ENCODE measurements around the gene MROH2A. TPM values are rescaled to one million over a fixed set of nuclear protein-coding genes. Genes with fewer than 3 reads are reported as not detected.
"Not testable (repeated sequence)": the region's sequence is repeated elsewhere in the genome, so short reads cannot be mapped to it uniquely, and the experiment has no call there.

Gene MROH2A
- total RNA-seq, 1 experiment from 2014 or later: 0.33 TPM

DNA sequence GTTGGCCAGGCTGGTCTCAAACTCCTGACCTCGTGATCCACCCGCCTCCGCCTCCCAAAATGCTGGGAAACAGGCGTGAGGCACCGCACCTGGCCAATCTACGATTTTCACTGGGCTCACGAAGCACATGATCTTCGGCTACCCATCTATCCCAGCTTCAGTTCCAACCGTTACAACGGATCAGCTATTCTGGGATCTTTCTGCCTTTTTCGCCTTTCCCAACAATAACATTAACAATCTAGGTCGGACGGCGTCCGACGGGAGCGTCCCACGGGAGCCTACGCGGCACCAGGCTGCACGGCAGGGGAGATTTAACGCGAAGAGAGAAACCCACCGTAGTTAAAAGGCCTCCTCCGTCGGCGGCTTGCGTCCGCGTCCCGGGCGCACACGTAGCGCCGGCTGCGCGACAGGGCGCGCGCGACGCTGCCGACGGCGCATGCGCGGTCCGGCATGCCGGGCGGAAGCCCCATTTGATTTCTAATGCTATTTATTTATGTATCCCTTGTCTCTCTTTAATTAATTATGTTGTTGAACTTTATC, 89.9 kb downstream of the MROH2A start, which contains the start of gene MSL3B:
Gene MSL3B (minus strand): TSS at position 394 of the 540 bp plus-strand sequence.
- Mint-ChIP-seq H3K4me3 (ENCODE audit: low read depth, unreplicated experiment) (peak within 1 kb of the TSS; percentile 99), H3K36me3 (ENCODE audit: insufficient read depth, unreplicated experiment) (peaks cover 21% of the 10 kb centered on the region), H3K27me3 (ENCODE audit: unreplicated experiment) (no peaks in the 10 kb centered on the region), H3K9me3 (ENCODE audit: low read depth, unreplicated experiment) (peaks cover 2% of the 10 kb centered on the region), H3K27ac (ENCODE audit: unreplicated experiment) (peak within 1 kb of the TSS; percentile 85), H3K4me1 (ENCODE audit: low read depth, unreplicated experiment) (no peaks in the 10 kb centered on the region)
- CTCF ChIA-PET: no interaction called here
- intact Hi-C loops (cut with micrococcal nuclease; ENCODE audit: unreplicated experiment): no loop called here
- TF ChIP-seq, protein P1, sequence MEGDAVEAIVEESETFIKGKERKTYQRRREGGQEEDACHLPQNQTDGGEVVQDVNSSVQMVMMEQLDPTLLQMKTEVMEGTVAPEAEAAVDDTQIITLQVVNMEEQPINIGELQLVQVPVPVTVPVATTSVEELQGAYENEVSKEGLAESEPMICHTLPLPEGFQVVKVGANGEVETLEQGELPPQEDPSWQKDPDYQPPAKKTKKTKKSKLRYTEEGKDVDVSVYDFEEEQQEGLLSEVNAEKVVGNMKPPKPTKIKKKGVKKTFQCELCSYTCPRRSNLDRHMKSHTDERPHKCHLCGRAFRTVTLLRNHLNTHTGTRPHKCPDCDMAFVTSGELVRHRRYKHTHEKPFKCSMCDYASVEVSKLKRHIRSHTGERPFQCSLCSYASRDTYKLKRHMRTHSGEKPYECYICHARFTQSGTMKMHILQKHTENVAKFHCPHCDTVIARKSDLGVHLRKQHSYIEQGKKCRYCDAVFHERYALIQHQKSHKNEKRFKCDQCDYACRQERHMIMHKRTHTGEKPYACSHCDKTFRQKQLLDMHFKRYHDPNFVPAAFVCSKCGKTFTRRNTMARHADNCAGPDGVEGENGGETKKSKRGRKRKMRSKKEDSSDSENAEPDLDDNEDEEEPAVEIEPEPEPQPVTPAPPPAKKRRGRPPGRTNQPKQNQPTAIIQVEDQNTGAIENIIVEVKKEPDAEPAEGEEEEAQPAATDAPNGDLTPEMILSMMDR (IDR thresholded peaks at IDR 0.05; ENCODE audit: unreplicated experiment): no peak
- no TSS peak for BruUV-seq (replicated peaks)
- peak; percentile 61 for DNase-seq

DNA sequence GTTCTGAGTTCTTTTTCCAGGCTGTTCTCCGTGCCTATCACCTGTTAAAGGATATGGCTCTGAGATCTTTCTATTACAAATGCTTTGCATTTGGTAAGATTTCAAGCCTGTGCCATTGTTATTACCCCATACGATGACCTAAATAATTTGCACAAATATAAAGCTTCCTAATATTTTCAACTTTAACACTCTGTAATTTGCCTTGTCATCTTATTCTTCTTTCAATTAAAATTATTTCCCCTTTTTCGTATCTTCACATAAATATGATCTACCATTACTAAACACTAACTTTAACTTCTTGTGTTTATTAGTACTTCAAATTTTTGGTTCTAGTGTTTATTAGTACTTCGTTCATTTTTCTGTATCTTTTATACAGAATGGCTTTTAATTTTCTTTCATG, 93.3 kb downstream of the MROH2A start:
- H3K4me1 Mint-ChIP-seq (ENCODE audit: low read depth, unreplicated experiment): no peaks in the 10 kb centered on the region
- no peak overlapping the region for H3K4me3 Mint-ChIP-seq (ENCODE audit: low read depth, unreplicated experiment)
- no peak overlapping the region for H3K27ac Mint-ChIP-seq (ENCODE audit: unreplicated experiment)
- H3K9me3 Mint-ChIP-seq (ENCODE audit: low read depth, unreplicated experiment): peaks cover 2% of the 10 kb centered on the region
- intact Hi-C loops (cut with micrococcal nuclease; ENCODE audit: unreplicated experiment): no loop called here
- no peak for DNase-seq
- peaks cover 25% of the 10 kb centered on the region for H3K27me3 Mint-ChIP-seq (ENCODE audit: unreplicated experiment)
- BruUV-seq (replicated peaks): no TSS peak
- peaks cover 21% of the 10 kb centered on the region for H3K36me3 Mint-ChIP-seq (ENCODE audit: insufficient read depth, unreplicated experiment)
- CTCF ChIA-PET: no interaction called here
- TF ChIP-seq, protein P1 (IDR thresholded peaks at IDR 0.05; ENCODE audit: unreplicated experiment): no peak

DNA sequence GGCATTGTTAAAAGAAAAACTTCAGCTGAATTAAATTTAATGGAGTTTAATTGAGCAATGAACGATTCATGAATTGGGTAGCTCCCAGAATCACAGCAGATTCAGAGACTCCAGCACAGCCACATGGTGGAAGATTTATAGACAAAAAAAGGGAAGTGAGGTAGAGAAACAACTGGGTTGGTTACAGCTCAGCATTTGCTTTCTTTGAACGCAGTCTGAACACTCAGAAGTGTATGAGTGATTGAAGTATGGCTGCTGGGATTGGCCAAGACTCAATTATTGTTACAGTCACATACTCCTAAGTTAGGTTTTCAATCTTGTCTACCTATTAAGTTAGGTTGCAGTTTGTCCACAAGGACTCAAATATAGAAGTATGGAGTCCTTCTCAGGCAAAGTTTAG, 94.0 kb downstream of the MROH2A start:
- CTCF ChIA-PET; intact Hi-C loops (cut with micrococcal nuclease; ENCODE audit: unreplicated experiment); H3K9me3 Mint-ChIP-seq (ENCODE audit: low read depth, unreplicated experiment); DNase-seq; H3K4me3 Mint-ChIP-seq (ENCODE audit: low read depth, unreplicated experiment); BruUV-seq (replicated peaks); H3K27ac Mint-ChIP-seq (ENCODE audit: unreplicated experiment); H3K4me1 Mint-ChIP-seq (ENCODE audit: low read depth, unreplicated experiment): not testable (repeated sequence)
- Mint-ChIP-seq H3K27me3 (ENCODE audit: unreplicated experiment) (peaks cover 32% of the 10 kb centered on the region), H3K36me3 (ENCODE audit: insufficient read depth, unreplicated experiment) (peaks cover 15% of the 10 kb centered on the region)

DNA sequence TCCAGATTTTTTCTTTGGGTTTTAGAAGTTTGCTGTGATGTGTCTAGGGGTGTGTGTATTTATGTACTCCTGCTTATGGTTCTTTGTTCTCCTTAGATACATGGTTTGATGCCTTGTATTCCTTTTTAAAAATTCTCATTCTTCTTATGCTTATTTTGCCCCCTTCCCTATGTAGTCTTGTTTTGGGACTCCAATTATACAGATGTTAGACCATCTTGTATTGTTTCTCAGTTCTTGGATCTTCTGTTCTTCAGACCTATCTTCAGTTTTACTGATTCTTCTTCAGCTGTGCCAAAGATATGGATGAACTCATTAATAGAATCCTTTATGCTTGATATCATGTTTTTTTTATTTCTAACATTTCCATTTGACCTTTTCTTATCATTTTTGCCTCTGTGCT, 104.2 kb downstream of the MROH2A start:
- Mint-ChIP-seq H3K4me3 (ENCODE audit: low read depth, unreplicated experiment) (no peak overlapping the region), H3K9me3 (ENCODE audit: low read depth, unreplicated experiment) (peaks cover 14% of the 10 kb centered on the region), H3K27me3 (ENCODE audit: unreplicated experiment) (peaks cover 71% of the 10 kb centered on the region), H3K4me1 (ENCODE audit: low read depth, unreplicated experiment) (no peaks in the 10 kb centered on the region), H3K27ac (ENCODE audit: unreplicated experiment) (no peak overlapping the region), H3K36me3 (ENCODE audit: insufficient read depth, unreplicated experiment) (no peaks in the 10 kb centered on the region)
- no TSS peak for BruUV-seq (replicated peaks)
- intact Hi-C loops (cut with micrococcal nuclease; ENCODE audit: unreplicated experiment): no loop called here
- DNase-seq: no peak
- CTCF ChIA-PET: no interaction called here
- TF ChIP-seq, protein P1 (IDR thresholded peaks at IDR 0.05; ENCODE audit: unreplicated experiment): no peak

Other genes with a start within 250 kb of the MROH2A start
- 44.2 and 45.8 TPM in 2 replicates for gene USP40, start 211.5 kb upstream of the MROH2A start, total RNA-seq (2022)
- not detected in 2 replicates for gene UGT1A8, start 160.7 kb upstream of the MROH2A start, total RNA-seq (2022)
- 107 and 120 TPM in 2 replicates for gene UGT1A10, start 141.9 kb upstream of the MROH2A start, total RNA-seq (2022)
- 3.5 and 4.3 TPM in 2 replicates for gene UGT1A9, start 106.4 kb upstream of the MROH2A start, total RNA-seq (2022)
- 7.2 and 7.8 TPM in 2 replicates for gene UGT1A7, start 96.4 kb upstream of the MROH2A start, total RNA-seq (2022)
- gene UGT1A6, start 85.4 kb upstream of the MROH2A start, total RNA-seq (2022): 98.0 and 116 TPM in 2 replicates
- 7.1 and 7.3 TPM in 2 replicates for gene UGT1A5, start 65.4 kb upstream of the MROH2A start, total RNA-seq (2022)
- gene UGT1A4, start 59.6 kb upstream of the MROH2A start, total RNA-seq (2022): 6.1 TPM in 2 replicates
- gene UGT1A3, start 49.3 kb upstream of the MROH2A start, total RNA-seq (2022): 5.9 and 6.0 TPM in 2 replicates
- gene UGT1A1, start 18.1 kb upstream of the MROH2A start, total RNA-seq (2022): 26.7 and 43.9 TPM in 2 replicates
- gene HJURP, start 76.2 kb downstream of the MROH2A start, total RNA-seq (2022): 58.5 and 71.0 TPM in 2 replicates
- 1.1 and 1.5 TPM in 2 replicates for gene TRPM8, start 139.0 kb downstream of the MROH2A start, total RNA-seq (2022)